Esophagus squamous epithelium (tissue), 4 donors: ENCODE data around the gene CNTN4.

ENCODE experiments used
- POLR2A ChIP-seq, 4 donors: fragments of 450-650 bp; IDR thresholded peaks; one replicate each; pipeline ENCODE4 v1.6.1; 2017; ENCODE audit warnings: antibody characterized with exemption in 4 of 4, mild to moderate bottlenecking in 4 of 4, moderate library complexity in 3 of 4
- TF ChIP-seq, protein P1 (sequence below), 6 experiments: fragments of 450-650 bp in 4 of 6; fragments of 200-600 bp in 2 of 6; sonication (generic) in 2 of 6; IDR thresholded peaks; one replicate each; pipeline ENCODE4 v1.5.1; 2016 to 2019; ENCODE audit warnings: antibody characterized with exemption in 6 of 6, mild to moderate bottlenecking in 4 of 6, moderate library complexity in 4 of 6

DNA sequence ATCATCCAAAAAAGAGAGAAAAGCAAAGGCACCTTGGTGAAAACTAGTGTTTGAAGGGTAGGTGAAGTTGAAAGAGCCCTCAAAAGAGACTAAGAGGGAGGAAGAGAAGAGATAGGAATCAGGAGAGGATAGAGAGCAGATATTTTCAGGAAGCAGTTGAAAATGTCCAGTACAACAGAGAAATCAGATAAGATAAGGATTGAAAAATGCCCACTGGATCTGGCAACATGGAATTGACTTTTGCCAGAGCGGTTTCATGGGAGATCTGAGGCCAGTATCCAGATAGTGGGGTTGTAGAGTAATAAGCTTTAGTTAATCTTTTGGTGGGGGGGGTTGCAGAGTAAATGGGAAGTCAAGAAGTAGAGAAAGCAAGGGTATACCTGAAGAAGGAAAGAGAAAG is 674.1 kb downstream of the CNTN4 start:
- TF ChIP-seq, protein P1, sequence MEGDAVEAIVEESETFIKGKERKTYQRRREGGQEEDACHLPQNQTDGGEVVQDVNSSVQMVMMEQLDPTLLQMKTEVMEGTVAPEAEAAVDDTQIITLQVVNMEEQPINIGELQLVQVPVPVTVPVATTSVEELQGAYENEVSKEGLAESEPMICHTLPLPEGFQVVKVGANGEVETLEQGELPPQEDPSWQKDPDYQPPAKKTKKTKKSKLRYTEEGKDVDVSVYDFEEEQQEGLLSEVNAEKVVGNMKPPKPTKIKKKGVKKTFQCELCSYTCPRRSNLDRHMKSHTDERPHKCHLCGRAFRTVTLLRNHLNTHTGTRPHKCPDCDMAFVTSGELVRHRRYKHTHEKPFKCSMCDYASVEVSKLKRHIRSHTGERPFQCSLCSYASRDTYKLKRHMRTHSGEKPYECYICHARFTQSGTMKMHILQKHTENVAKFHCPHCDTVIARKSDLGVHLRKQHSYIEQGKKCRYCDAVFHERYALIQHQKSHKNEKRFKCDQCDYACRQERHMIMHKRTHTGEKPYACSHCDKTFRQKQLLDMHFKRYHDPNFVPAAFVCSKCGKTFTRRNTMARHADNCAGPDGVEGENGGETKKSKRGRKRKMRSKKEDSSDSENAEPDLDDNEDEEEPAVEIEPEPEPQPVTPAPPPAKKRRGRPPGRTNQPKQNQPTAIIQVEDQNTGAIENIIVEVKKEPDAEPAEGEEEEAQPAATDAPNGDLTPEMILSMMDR (IDR thresholded peaks at IDR 0.05): no peak
- TF ChIP-seq POLR2A (IDR thresholded peaks at IDR 0.05): no peak
